ENCODE data around the gene NR3C2. TPM values are rescaled to one million over a fixed set of nuclear protein-coding genes. Genes with fewer than 3 reads are reported as not detected.

NR3C2 gene
- polyA plus RNA-seq, 3 donors, result 0.09 to 0.27 (median 0.20) TPM

GRCh38 chr4:148441624-148441985, 609 bp downstream of the NR3C2 start:
- no peak for DNase-seq
- 0% methylated on average over 1 of the region's 12 CpGs for WGBS (ENCODE audit: insufficient coverage)
- no peak for TF ChIP-seq CTCF (IDR thresholded peaks at IDR 0.05)
- Histone ChIP-seq H3K4me3 (replicated peaks in 1 of 3; ENCODE audit: low read depth in 2 of 3, low read length in 3 of 3) (peak overlapping the region; percentile 56 to 95 (median 85)), H3K27me3 (ENCODE audit: control insufficient read depth in 2 of 2, insufficient read depth in 2 of 2, low read length in 2 of 2) (peaks cover 64 to 78% of the 10 kb centered on the region in 2 donors), H3K4me1 (ENCODE audit: control insufficient read depth in 1 of 2, insufficient read depth in 2 of 2, low read length in 2 of 2) (peaks cover 30 to 46% of the 10 kb centered on the region in 2 donors), H3K9me3 (replicated peaks in 1 of 2; ENCODE audit: control insufficient read depth in 1 of 2, insufficient read depth in 1 of 2, low read length in 2 of 2) (no peaks in the 10 kb centered on the region), H3K36me3 (replicated peaks in 1 of 2; ENCODE audit: control insufficient read depth in 1 of 2, insufficient read depth in 2 of 2, low read length in 2 of 2) (no peaks in the 10 kb centered on the region), H3K27ac (ENCODE audit: low read depth in 1 of 2, low read length in 2 of 2) (no peak overlapping the region), H2AFZ (ENCODE audit: insufficient read depth, low read depth, low read length, poor library complexity, severe bottlenecking) (peak overlapping the region; percentile 99), H3K4me2 (replicated peaks; ENCODE audit: extremely low read depth, low read length, poor library complexity, severe bottlenecking) (peak overlapping the region; percentile 97), H4K20me1 (ENCODE audit: insufficient read depth, low read length) (no peaks in the 10 kb centered on the region), H3K79me2 (ENCODE audit: insufficient read depth, low read length) (no peaks in the 10 kb centered on the region), H3K9ac (ENCODE audit: insufficient read depth, low read length, poor library complexity, severe bottlenecking) (peak overlapping the region; percentile 83)
- intact Hi-C loops (cut with micrococcal nuclease), result loop anchor here in 1 of 2 donors (10.0 kb wide), 2 partner anchors 377 to 607 kb away; no protein-coding TSS in a partner anchor
- peaks cover 0 to 29% (median 10%) of the 10 kb centered on the region in 7 donors for H3K9me3 Mint-ChIP-seq
- H3K4me1 Mint-ChIP-seq, result peaks cover 30% of the 10 kb centered on the region
- H3K36me3 Mint-ChIP-seq, result peaks cover 4% of the 10 kb centered on the region in 2 donors
- H3K4me3 Mint-ChIP-seq, result peak overlapping the region; percentile 96 to 100
- H3K27me3 Mint-ChIP-seq (ENCODE audit: low read depth in 3 of 3), result peaks cover 62 to 82% (median 70%) of the 10 kb centered on the region in 3 donors
- H3K27ac Mint-ChIP-seq, result no peak overlapping the region

GRCh38 chr4:148438047-148438446, 4.2 kb downstream of the NR3C2 start:
- intact Hi-C loops (cut with micrococcal nuclease), result no loop called here
- H4K20me1 ChIP-seq (ENCODE audit: insufficient read depth, low read length), result no peaks in the 10 kb centered on the region
- no peak overlapping the region for H3K4me3 ChIP-seq (replicated peaks in 1 of 3; ENCODE audit: low read depth in 2 of 3, low read length in 3 of 3)
- no peak overlapping the region for H3K4me3 Mint-ChIP-seq
- no peak overlapping the region for H3K9ac ChIP-seq (ENCODE audit: insufficient read depth, low read length, poor library complexity, severe bottlenecking)
- WGBS (ENCODE audit: insufficient coverage), result no CpG with 5 or more reads among the region's 2 CpGs
- peaks cover 0 to 11% (median 5%) of the 10 kb centered on the region in 7 donors for H3K9me3 Mint-ChIP-seq
- H3K36me3 ChIP-seq (replicated peaks in 1 of 2; ENCODE audit: control insufficient read depth in 1 of 2, insufficient read depth in 2 of 2, low read length in 2 of 2), result no peaks in the 10 kb centered on the region
- H3K27ac Mint-ChIP-seq, result no peak overlapping the region
- no peak for TF ChIP-seq CTCF (IDR thresholded peaks at IDR 0.05)
- H3K79me2 ChIP-seq (ENCODE audit: insufficient read depth, low read length), result no peaks in the 10 kb centered on the region
- H3K4me1 ChIP-seq (ENCODE audit: control insufficient read depth in 1 of 2, insufficient read depth in 2 of 2, low read length in 2 of 2), result peaks cover 11 to 16% of the 10 kb centered on the region in 2 donors
- no peak overlapping the region for H3K27ac ChIP-seq (ENCODE audit: low read depth in 1 of 2, low read length in 2 of 2)
- H2AFZ ChIP-seq (ENCODE audit: insufficient read depth, low read depth, low read length, poor library complexity, severe bottlenecking), result no peak overlapping the region
- no peaks in the 10 kb centered on the region for H3K9me3 ChIP-seq (replicated peaks in 1 of 2; ENCODE audit: control insufficient read depth in 1 of 2, insufficient read depth in 1 of 2, low read length in 2 of 2)
- peaks cover 55 to 66% of the 10 kb centered on the region in 2 donors for H3K27me3 ChIP-seq (ENCODE audit: control insufficient read depth in 2 of 2, insufficient read depth in 2 of 2, low read length in 2 of 2)
- no peak for DNase-seq
- no peak overlapping the region for H3K4me2 ChIP-seq (replicated peaks; ENCODE audit: extremely low read depth, low read length, poor library complexity, severe bottlenecking)
- peaks cover 15% of the 10 kb centered on the region for H3K4me1 Mint-ChIP-seq
- H3K36me3 Mint-ChIP-seq, result peaks cover 0 to 2% of the 10 kb centered on the region in 2 donors
- H3K27me3 Mint-ChIP-seq (ENCODE audit: low read depth in 3 of 3), result peaks cover 49 to 76% (median 55%) of the 10 kb centered on the region in 3 donors
